Testis (tissue), 2 donors: Measurements from ENCODE around the gene MYOG.

Experiments
- POLR2A ChIP-seq: fragments of 450-650 bp; IDR thresholded peaks from one replicate; pipeline ENCODE4 v1.6.1; 2017; ENCODE audit warnings: antibody characterized with exemption, mild to moderate bottlenecking, moderate library complexity
- TF ChIP-seq, protein P1 (sequence below), 3 experiments: fragments of 450-650 bp in 2 of 3; fragments of 200-600 bp in 1 of 3; sonication (generic) in 1 of 3; IDR thresholded peaks; one replicate each; pipeline ENCODE4 v1.5.1; 2016 to 2019; ENCODE audit warnings: antibody characterized with exemption in 3 of 3, mild to moderate bottlenecking in 2 of 3, moderate library complexity in 1 of 3

DNA sequence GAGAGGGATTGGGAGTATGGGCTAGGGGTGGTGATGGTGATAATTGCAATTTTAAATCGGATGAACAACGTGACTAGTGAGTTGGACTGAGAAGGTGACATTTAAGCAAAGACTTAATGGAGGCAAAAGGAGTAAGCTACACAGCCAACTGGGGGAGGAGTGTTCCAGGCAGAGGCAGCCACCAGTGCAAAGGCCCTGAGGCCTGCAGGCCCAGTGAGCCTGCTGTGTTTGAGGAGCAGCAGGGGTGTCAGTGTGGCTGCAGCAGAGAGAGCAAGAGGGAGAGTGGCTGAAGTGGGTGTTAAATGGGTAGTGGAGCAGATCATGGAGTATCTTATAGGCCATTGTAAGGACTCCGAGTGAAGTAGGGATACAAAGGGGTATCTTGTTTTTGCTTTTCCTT is 18.8 kb downstream of the MYOG start:
- TF ChIP-seq, protein P1, sequence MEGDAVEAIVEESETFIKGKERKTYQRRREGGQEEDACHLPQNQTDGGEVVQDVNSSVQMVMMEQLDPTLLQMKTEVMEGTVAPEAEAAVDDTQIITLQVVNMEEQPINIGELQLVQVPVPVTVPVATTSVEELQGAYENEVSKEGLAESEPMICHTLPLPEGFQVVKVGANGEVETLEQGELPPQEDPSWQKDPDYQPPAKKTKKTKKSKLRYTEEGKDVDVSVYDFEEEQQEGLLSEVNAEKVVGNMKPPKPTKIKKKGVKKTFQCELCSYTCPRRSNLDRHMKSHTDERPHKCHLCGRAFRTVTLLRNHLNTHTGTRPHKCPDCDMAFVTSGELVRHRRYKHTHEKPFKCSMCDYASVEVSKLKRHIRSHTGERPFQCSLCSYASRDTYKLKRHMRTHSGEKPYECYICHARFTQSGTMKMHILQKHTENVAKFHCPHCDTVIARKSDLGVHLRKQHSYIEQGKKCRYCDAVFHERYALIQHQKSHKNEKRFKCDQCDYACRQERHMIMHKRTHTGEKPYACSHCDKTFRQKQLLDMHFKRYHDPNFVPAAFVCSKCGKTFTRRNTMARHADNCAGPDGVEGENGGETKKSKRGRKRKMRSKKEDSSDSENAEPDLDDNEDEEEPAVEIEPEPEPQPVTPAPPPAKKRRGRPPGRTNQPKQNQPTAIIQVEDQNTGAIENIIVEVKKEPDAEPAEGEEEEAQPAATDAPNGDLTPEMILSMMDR (IDR thresholded peaks at IDR 0.05): no peak
- TF ChIP-seq POLR2A: no peak
